ENCODE results near the gene MAPRE3. TPM values are rescaled to one million over a fixed set of nuclear protein-coding genes. Genes with fewer than 3 reads are reported as not detected.

MAPRE3 gene
- total RNA-seq, 4 donors from 2014 or later = 13.0 to 25.1 (median 17.2) TPM

DNA sequence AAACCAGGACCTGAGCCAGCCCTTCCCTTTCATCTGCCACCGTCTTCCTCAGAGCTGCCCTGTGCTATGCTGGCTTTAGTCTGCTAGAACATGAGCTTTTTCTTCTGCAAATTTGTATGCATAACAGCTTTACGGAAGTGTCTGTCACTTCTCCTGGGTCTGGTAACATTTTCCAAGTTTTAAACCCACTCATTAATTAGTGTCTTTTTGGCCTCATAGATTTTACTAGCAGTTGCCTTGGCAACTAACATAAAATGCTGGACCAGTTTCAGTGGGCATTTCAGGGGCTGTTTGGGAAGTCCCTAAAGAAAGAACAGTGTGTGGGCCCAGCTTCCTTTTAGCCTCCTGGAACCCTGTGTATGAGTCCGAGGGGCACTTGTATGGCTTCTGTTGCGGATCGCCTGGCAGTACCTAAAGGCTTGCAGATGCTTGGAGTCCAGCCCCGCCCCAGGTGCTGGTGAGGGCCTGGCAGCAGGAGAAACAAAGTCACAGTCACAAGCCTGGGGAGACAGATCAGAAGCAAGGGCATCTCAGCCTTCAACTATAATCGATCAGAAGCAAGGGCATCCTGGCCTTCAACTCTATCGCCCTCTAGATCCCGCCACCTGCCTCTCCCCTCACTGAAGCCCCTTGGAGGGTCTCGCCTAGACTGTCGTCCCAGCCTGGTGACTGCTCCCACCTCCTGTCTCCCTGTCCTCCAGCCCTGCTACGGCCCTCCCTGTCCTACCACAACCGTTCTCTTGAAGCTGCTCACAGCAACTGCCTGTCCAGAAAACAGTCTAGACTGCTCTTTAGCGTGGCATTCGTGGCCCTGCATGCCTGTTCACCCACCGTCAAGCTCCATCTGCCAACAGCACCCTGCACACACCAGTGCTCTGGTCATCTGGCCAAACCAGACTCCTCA, 36.8 kb upstream of the MAPRE3 start:
- TF ChIP-seq, protein P1, sequence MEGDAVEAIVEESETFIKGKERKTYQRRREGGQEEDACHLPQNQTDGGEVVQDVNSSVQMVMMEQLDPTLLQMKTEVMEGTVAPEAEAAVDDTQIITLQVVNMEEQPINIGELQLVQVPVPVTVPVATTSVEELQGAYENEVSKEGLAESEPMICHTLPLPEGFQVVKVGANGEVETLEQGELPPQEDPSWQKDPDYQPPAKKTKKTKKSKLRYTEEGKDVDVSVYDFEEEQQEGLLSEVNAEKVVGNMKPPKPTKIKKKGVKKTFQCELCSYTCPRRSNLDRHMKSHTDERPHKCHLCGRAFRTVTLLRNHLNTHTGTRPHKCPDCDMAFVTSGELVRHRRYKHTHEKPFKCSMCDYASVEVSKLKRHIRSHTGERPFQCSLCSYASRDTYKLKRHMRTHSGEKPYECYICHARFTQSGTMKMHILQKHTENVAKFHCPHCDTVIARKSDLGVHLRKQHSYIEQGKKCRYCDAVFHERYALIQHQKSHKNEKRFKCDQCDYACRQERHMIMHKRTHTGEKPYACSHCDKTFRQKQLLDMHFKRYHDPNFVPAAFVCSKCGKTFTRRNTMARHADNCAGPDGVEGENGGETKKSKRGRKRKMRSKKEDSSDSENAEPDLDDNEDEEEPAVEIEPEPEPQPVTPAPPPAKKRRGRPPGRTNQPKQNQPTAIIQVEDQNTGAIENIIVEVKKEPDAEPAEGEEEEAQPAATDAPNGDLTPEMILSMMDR (IDR thresholded peaks at IDR 0.05; ENCODE audit: low read depth) = no peak

- TF ChIP-seq, protein P1 (IDR thresholded peaks at IDR 0.05; ENCODE audit: low read depth) = no peak
Observed at GRCh38 chr2:26934335-26934724, 36.1 kb upstream of the MAPRE3 start.

GRCh38 chr2:26934985-26935384, 35.5 kb upstream of the MAPRE3 start:
- TF ChIP-seq, protein P1 (IDR thresholded peaks at IDR 0.05; ENCODE audit: low read depth) = no peak

GRCh38 chr2:26936855-26937254, 33.6 kb upstream of the MAPRE3 start:
- TF ChIP-seq, protein P1 (IDR thresholded peaks at IDR 0.05; ENCODE audit: low read depth) = no peak

DNA sequence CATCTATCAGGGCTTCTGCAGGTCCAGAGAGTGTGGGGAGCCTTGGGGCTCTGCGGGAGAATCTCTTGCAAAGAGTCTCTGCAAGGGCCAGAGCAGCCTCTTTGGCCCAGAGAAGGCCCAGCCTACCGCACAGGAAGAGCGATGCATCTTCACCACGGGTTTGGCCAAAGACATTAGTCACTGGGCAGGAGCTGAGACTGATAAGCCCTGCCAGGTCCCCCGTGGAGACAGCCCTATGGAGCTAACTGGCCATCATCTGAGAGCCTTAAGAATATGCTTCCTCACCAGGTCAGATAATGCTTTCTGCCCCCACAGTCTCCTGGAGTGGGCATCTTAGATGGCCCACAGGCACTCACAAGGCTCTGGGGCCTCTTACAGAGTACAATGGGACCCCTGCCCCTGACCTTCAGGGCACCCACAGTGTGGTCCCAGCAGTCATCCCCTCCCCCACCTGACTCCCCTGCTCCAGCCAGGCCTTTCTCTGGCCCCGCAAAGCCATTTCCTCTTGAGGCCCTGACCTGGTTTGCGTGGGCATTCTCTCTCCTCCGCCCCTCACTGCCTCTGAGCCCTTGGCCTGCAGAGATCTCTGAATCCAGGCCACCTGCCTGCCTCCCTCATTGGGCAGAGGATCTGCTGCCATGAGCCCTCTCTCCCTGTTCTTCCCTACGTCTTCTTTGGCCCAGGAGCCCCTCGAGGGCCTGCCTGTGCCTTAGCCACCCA, 31.9 kb upstream of the MAPRE3 start:
- TF ChIP-seq, protein P1 (IDR thresholded peaks at IDR 0.05; ENCODE audit: low read depth) = no peak

GRCh38 chr2:26940001-26940400, 30.4 kb upstream of the MAPRE3 start:
- TF ChIP-seq, protein P1 (IDR thresholded peaks at IDR 0.05; ENCODE audit: low read depth) = no peak

DNA sequence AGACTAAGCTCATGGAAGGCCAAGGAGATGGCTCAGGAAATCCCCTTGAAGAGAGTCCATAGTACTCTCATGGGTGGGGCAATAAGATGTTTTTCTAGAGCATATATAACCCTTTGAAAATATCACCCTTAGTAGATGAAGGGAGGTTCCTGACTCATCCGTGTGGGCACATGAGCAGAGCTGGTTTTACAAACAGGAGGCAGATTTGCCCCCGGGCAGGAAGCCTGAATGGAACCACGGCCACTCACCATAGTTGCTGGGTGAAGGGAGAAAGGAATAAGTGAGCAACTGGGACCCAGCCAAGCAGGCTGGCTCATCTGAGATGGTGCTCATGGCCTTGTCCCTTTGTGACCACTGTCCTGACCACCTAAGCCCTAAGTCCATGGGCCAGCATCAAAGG, 29.0 kb upstream of the MAPRE3 start:
- TF ChIP-seq, protein P1 (IDR thresholded peaks at IDR 0.05; ENCODE audit: low read depth) = no peak
